Thyroid gland (tissue), 4 donors: ENCODE data around the gene NPR1.

Experiments
- POLR2A ChIP-seq, 2 donors: fragments of 450-650 bp; IDR thresholded peaks; one replicate each; pipeline ENCODE4 v1.6.1; 2017; ENCODE audit warnings: antibody characterized with exemption in 2 of 2, mild to moderate bottlenecking in 2 of 2, moderate library complexity in 1 of 2
- TF ChIP-seq, protein P1 (sequence below), 6 experiments: fragments of 200-600 bp in 3 of 6; fragments of 450-650 bp in 3 of 6; sonication (generic) in 3 of 6; IDR thresholded peaks; one replicate each; pipeline ENCODE4 v1.5.1; 2016 to 2019; ENCODE audit warnings: antibody characterized with exemption in 6 of 6, mild to moderate bottlenecking in 2 of 6, inconsistent platforms in 1 of 6, moderate library complexity in 1 of 6

- TF ChIP-seq, protein P1, sequence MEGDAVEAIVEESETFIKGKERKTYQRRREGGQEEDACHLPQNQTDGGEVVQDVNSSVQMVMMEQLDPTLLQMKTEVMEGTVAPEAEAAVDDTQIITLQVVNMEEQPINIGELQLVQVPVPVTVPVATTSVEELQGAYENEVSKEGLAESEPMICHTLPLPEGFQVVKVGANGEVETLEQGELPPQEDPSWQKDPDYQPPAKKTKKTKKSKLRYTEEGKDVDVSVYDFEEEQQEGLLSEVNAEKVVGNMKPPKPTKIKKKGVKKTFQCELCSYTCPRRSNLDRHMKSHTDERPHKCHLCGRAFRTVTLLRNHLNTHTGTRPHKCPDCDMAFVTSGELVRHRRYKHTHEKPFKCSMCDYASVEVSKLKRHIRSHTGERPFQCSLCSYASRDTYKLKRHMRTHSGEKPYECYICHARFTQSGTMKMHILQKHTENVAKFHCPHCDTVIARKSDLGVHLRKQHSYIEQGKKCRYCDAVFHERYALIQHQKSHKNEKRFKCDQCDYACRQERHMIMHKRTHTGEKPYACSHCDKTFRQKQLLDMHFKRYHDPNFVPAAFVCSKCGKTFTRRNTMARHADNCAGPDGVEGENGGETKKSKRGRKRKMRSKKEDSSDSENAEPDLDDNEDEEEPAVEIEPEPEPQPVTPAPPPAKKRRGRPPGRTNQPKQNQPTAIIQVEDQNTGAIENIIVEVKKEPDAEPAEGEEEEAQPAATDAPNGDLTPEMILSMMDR (IDR thresholded peaks at IDR 0.05) = no peak
- TF ChIP-seq POLR2A (IDR thresholded peaks at IDR 0.05) = no peak
Measured at GRCh38 chr1:153688736-153689328, 10.3 kb downstream of the NPR1 start.
